ENCODE data around the gene SRRM3.
A peak's percentile ranks its signal among the peaks of the same experiment; 100 is the strongest.
"Not testable (repeated sequence)": the region's sequence is repeated elsewhere in the genome, so short reads cannot be mapped to it uniquely, and the experiment has no call there.

The SRRM3 gene

GRCh38 chr7:76317782-76318487 is 116.2 kb downstream of the SRRM3 start:
- DNase-seq, result peak; percentile 94 to 95

GRCh38 chr7:76318488-76319353 is 117.0 kb downstream of the SRRM3 start:
- peak; percentile 85 to 87 for DNase-seq

- DNase-seq, result no peak
These were observed 123.4 kb downstream of the SRRM3 start for GRCh38 chr7:76325092-76325491.

- DNase-seq, result no peak
These were observed 124.1 kb downstream of the SRRM3 start for GRCh38 chr7:76325811-76326210.

- DNase-seq, result no peak
These were observed 125.0 kb downstream of the SRRM3 start for GRCh38 chr7:76326646-76327233.

- DNase-seq, result no peak
These were observed 125.9 kb downstream of the SRRM3 start for GRCh38 chr7:76327610-76328009.

- no peak for DNase-seq
These were observed 126.7 kb downstream of the SRRM3 start for GRCh38 chr7:76328389-76328788.

- DNase-seq, result no peak
These were observed 127.8 kb downstream of the SRRM3 start for GRCh38 chr7:76329479-76329878.

- DNase-seq, result no peak
These were observed 128.6 kb downstream of the SRRM3 start for GRCh38 chr7:76330261-76330660.

GRCh38 chr7:76330673-76331072 is 129.0 kb downstream of the SRRM3 start:
- DNase-seq, result no peak

- DNase-seq, result peak in 1 of 2 donors; percentile 27
These were observed 130.4 kb downstream of the SRRM3 start for GRCh38 chr7:76332078-76332477.

GRCh38 chr7:76333511-76334101 is 131.9 kb downstream of the SRRM3 start:
- peak; percentile 25 to 46 for DNase-seq

- DNase-seq, result no peak
These were observed 132.7 kb downstream of the SRRM3 start for GRCh38 chr7:76334320-76334967.

- DNase-seq, result not testable (repeated sequence)
These were observed 133.7 kb downstream of the SRRM3 start for GRCh38 chr7:76335417-76335816.

- DNase-seq, result no peak
These were observed 134.4 kb downstream of the SRRM3 start for GRCh38 chr7:76336094-76336493.
